GM12891 (cell line): ENCODE data around the gene C19orf33.

Source experiments
- DNase-seq: peaks from one replicate; pipeline ENCODE4 v3.0.0; 2011; ENCODE audit warnings: low spot score; ENCODE audit not compliant: insufficient read length
- FAIRE-seq: peaks from 2 replicates; lab custom pipeline; 2011; peaks lifted over from hg19 to GRCh38; lab: Jason Lieb, UNC
- PAX5 ChIP-seq: IDR thresholded peaks from 2 replicates; pipeline ENCODE4 v1.6.1; 2011; ENCODE audit warnings: low read length, moderate library complexity, mild to moderate bottlenecking; ENCODE audit not compliant: insufficient read depth, severe bottlenecking
- POLR2A ChIP-seq: IDR thresholded peaks from 2 replicates; pipeline ENCODE4 v1.6.1; 2011; ENCODE audit warnings: low read depth, low read length, control low read depth
- POLR2AphosphoS5 ChIP-seq: IDR thresholded peaks from 2 replicates; pipeline ENCODE4 v1.6.1; 2011; ENCODE audit warnings: low read depth, low read length, control low read depth
- POU2F2 ChIP-seq: IDR thresholded peaks from 2 replicates; pipeline ENCODE4 v1.6.1; 2011; ENCODE audit warnings: low read depth, mild to moderate bottlenecking, control low read depth, low read length, moderate library complexity
- SPI1 ChIP-seq: IDR thresholded peaks from 2 replicates; pipeline ENCODE4 v1.6.1; 2011; ENCODE audit warnings: low read depth, low read length, control low read depth
- TAF1 ChIP-seq: IDR thresholded peaks from 2 replicates; pipeline ENCODE4 v1.6.1; 2011; ENCODE audit warnings: low read depth, low read length, control low read depth

C19orf33 gene

GRCh38 chr19:38266981-38267597 lies 37.0 kb upstream of the C19orf33 start:
- TF ChIP-seq POU2F2: no peak
- no peak for TF ChIP-seq POLR2A
- no peak for TF ChIP-seq TAF1
- TF ChIP-seq POLR2AphosphoS5: no peak
- no peak for TF ChIP-seq PAX5
- no peak for TF ChIP-seq SPI1
- FAIRE-seq: no peak

GRCh38 chr19:38267761-38268483 lies 36.1 kb upstream of the C19orf33 start:
- no peak for DNase-seq
- no peak for FAIRE-seq
- TF ChIP-seq PAX5: no peak
- TF ChIP-seq POLR2A: no peak
- TF ChIP-seq POU2F2: no peak
- no peak for TF ChIP-seq TAF1
- TF ChIP-seq POLR2AphosphoS5: no peak
- TF ChIP-seq SPI1: no peak

More at GRCh38 chr19:38266981-38267597, 37.0 kb upstream of the C19orf33 start:
- DNase-seq: no peak

GRCh38 chr19:38268539-38268938 lies 35.5 kb upstream of the C19orf33 start:
- DNase-seq (no peak), FAIRE-seq (no peak)
- no peak for TF ChIP-seq SPI1
- no peak for TF ChIP-seq POLR2AphosphoS5
- TF ChIP-seq POU2F2: no peak
- TF ChIP-seq TAF1: no peak
- no peak for TF ChIP-seq POLR2A
- TF ChIP-seq PAX5: no peak

GRCh38 chr19:38270587-38271167 lies 33.4 kb upstream of the C19orf33 start:
- no peak for DNase-seq
- TF ChIP-seq POU2F2: no peak
- TF ChIP-seq POLR2AphosphoS5: no peak
- FAIRE-seq: no peak

- FAIRE-seq (no peak), DNase-seq (no peak)
- TF ChIP-seq SPI1 (no peak), POLR2A (no peak), POLR2AphosphoS5 (no peak), POU2F2 (no peak), TAF1 (no peak)
These were observed 30.6 kb upstream of the C19orf33 start for GRCh38 chr19:38273499-38273898.

GRCh38 chr19:38274739-38275138 lies 29.3 kb upstream of the C19orf33 start:
- FAIRE-seq: no peak
- no peak for DNase-seq

GRCh38 chr19:38276942-38277517 lies 27.0 kb upstream of the C19orf33 start:
- DNase-seq (no peak), FAIRE-seq (no peak)
- no peak for TF ChIP-seq SPI1

More at GRCh38 chr19:38274739-38275138, 29.3 kb upstream of the C19orf33 start:
- TF ChIP-seq TAF1: no peak
- no peak for TF ChIP-seq POLR2A
- TF ChIP-seq POU2F2: no peak
- no peak for TF ChIP-seq POLR2AphosphoS5
- TF ChIP-seq PAX5: no peak
- TF ChIP-seq SPI1: no peak

- no peak for DNase-seq
- no peak for FAIRE-seq
- no peak for TF ChIP-seq POLR2A
- TF ChIP-seq TAF1: no peak
- no peak for TF ChIP-seq POU2F2
- TF ChIP-seq SPI1: no peak
- TF ChIP-seq PAX5: no peak
- TF ChIP-seq POLR2AphosphoS5: no peak
These were observed 26.5 kb upstream of the C19orf33 start for GRCh38 chr19:38277549-38277948.

GRCh38 chr19:38277969-38278680 lies 25.9 kb upstream of the C19orf33 start:
- FAIRE-seq (no peak), DNase-seq (no peak)
- no peak for TF ChIP-seq PAX5
